ENCODE data around the gene TBC1D24.
"Not testable (repeated sequence)": the region's sequence is repeated elsewhere in the genome, so short reads cannot be mapped to it uniquely, and the experiment has no call there.

The TBC1D24 gene

DNA sequence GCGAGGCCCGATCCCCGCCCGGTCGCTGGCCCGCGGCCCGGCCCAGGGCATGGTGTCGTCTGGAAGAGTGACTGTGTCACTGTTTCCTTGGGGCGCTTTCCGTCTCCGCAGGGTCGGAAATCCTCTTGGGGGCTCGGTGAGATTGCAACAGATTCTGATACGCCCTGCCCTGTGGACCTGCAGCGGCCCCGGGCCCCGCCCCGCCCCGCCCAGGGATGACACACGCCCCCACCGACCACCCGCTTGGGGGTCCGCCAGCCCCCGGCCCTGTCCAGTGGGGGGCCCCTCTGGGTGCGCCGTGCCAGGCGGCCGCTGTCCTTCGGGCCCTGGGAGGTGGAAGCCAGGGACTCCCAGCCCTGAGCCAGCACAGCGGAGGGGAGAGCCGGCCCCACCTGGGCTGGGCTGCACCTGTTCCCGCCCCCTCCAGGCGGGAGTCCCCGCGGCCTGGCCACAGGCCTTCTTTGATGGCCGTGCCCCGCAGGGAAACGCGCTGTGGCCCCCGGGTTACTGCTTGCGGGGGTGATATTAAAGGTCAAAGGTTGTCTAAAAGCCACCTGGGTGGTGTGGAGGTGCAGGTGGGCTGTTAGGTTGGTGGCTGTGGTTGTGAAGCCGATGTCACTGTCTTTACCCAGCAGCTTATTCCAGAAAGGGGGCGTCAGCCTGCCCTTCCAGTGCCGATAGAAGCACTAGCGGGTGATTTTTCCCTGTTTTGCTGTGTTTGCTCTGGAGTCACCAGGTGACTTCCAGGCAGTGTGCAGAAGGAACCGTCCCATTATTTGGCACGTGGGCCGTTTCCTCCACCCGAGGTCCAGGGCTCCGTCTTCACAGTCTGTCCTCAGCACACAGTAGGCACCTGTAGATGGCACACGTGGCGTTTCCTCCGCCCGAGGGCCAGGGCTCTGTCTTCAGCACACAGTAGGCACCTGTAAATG is 752 bp downstream of the TBC1D24 start:
- intact Hi-C loops (cut with DNase I) = loop anchor here (10.0 kb wide), 1 partner anchor 51 kb away; the partner anchor contains the start of gene CCNF
- DNase-seq = peak in 1 of 42 donors; percentile 46

DNA sequence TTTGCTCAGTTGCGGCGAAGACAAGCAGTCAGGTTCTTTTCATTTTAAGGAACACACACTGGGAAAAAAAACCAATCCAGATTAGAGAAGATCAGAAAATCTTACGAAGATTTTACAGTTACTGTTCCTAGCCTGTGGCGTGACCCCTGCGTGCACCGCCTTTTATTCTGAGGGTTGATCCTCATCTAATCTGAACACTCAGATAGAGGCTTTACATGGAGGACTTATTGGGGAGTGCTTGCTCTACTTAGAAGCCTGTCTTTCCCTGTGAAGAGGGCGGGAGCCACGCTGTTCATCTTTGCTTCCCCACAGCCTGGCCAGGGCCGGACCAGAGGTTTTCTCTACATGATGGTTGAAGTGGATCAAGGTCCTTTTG is 1.4 kb downstream of the TBC1D24 start:
- intact Hi-C loops (cut with DNase I) = loop anchor here (10.0 kb wide), 1 partner anchor 52 kb away; the partner anchor contains the start of gene CCNF
- DNase-seq = no peak

DNA sequence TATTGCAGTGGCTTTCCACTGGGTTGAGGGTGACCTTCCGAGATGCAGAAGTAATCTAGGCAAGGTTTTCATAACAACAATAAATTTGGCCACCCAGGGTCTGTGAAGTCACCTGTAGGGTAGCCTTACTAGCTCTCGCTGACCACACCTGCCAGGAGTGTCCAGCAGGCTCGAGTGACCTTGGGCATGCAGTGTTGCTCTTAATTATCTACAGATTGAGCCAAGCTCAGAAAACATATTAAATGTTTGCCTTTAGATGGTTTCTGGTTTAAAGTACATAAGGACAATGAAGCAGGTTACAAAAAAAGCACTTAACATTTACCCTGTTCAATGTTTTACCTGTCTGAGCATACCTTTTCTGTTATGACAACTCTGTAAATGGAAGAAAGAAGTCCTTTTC is 1.8 kb downstream of the TBC1D24 start:
- DNase-seq = no peak
- intact Hi-C loops (cut with DNase I) = loop anchor here (10.0 kb wide), 1 partner anchor 52 kb away; the partner anchor contains the start of gene CCNF

DNA sequence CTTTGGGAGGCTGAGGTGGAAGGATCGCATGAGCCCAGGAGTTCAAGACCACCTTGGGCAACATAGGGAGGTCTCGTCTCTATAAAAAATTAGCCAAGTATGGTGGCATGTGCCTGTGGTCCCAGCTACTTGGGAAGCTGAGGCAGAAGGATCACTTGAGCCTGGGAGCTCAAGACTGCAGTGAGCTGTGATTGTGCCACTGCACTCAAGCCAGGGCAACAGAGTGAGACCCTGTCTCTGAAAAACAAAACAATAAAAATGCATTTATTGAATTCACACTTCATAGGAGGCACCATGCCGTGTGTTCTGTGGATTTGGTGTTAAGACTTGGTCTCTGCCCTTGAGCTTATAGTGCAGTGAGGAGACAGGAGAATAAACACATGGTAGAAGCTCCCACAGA is 2.4 kb downstream of the TBC1D24 start:
- intact Hi-C loops (cut with DNase I) = loop anchor here (10.0 kb wide), 1 partner anchor 53 kb away; the partner anchor contains the start of gene CCNF
- no peak for DNase-seq

DNA sequence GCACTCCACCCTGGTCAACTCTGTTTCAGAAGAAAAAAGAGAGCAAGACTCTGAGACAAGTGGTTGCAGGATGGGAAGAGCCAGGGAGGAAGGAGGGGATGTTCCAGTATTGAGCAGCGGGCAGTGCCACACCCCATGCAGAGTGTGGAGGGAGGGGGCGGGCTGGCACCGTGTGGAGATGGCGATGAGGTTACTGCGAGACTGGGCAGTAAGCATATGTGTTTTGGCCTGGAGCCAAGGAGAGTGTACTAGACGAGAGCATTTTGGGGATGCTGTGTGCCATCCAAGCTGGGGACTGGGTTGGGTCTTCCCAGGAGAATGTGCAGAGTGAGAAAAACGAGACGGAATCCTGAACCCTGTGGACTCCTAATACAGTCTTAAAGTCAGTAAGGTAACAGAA is 3.4 kb downstream of the TBC1D24 start:
- DNase-seq = no peak
- intact Hi-C loops (cut with DNase I) = loop anchor here (10.0 kb wide), 1 partner anchor 53 kb away; the partner anchor contains the start of gene CCNF

DNA sequence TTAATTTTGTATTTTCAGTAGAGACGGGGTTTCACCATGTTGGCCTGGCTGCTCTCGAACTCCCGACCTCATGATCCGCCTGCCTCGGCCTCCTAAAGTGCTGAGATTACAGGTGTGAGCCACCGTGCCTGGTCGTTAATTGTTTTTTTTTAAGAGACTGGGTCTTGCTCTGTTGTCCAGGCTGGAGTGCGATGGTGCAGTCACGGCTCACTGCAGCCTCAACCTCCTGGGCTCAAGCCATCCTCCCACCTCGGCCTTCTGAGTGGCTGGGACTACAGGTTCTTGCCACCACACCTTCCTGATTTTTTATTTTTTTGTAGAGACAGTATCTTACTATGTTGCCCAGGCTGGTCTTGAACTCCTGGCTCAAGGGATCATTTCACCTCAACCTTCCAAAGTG is 5.1 kb downstream of the TBC1D24 start:
- intact Hi-C loops (cut with DNase I) = loop anchor here (10.0 kb wide), 1 partner anchor 55 kb away; the partner anchor contains the start of gene CCNF
- not testable (repeated sequence) for DNase-seq

DNA sequence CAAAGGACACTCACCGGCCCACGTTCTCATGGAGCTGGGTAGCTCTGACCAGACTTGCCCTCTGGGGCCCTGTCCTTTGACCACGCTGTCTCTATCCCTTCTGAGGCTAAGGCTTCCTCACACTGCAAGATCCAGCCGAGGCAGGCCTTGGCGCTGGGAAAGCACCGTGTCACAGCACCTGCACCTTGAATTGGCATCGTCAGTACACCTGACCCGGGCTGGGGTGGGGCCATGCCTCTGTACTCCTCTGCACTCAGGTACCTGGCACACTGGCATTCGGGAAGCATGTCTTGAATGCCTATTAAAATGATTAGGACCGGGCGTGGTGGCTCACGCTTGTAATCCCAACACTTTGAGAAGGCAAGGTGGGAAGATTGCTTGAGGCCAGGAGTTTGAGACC is 6.0 kb downstream of the TBC1D24 start:
- intact Hi-C loops (cut with DNase I) = no loop called here
- DNase-seq = no peak

DNA sequence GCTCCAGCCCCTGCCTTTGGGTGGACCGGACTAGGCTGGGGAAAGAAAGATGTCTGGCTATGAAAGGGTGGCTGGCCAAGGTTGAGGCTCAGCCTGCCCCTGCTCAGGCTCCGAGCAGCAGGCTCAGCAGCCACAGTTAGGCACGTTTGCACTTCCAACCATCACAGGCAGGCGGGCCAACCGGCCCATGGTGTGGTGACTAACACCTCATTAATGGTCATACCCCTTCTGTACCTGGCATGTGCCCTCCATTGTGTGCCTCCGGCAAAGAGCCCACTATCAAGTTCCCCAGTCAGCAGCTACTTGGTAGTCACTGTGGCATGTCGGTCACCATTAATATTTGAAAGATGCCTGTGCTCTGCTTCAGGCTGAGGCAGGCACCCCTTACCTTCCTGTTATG is 6.7 kb downstream of the TBC1D24 start:
- intact Hi-C loops (cut with DNase I) = no loop called here

DNA sequence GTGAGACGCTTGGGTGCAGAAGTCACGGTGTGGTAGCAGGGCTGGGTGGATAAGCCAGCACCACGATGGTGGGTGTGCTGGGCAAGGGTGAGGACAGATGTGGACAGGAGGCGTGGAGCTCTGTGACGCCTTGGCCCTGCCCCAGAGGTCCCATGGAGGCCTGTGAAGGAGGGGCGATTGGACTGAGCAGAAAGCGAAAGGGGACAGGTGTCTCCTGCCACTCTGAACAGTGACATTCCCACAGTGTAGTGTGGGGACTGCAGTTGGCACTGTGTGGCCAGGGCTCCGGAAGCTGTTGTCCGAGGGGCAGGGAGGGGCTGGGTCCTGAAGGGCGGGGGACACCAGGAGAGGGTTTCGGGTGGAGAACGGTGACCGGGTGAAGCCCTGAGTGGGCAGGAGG is 7.3 kb downstream of the TBC1D24 start:
- intact Hi-C loops (cut with DNase I) = no loop called here

More for the DNA sequence above, 6.7 kb downstream of the TBC1D24 start:
- DNase-seq = no peak

DNA sequence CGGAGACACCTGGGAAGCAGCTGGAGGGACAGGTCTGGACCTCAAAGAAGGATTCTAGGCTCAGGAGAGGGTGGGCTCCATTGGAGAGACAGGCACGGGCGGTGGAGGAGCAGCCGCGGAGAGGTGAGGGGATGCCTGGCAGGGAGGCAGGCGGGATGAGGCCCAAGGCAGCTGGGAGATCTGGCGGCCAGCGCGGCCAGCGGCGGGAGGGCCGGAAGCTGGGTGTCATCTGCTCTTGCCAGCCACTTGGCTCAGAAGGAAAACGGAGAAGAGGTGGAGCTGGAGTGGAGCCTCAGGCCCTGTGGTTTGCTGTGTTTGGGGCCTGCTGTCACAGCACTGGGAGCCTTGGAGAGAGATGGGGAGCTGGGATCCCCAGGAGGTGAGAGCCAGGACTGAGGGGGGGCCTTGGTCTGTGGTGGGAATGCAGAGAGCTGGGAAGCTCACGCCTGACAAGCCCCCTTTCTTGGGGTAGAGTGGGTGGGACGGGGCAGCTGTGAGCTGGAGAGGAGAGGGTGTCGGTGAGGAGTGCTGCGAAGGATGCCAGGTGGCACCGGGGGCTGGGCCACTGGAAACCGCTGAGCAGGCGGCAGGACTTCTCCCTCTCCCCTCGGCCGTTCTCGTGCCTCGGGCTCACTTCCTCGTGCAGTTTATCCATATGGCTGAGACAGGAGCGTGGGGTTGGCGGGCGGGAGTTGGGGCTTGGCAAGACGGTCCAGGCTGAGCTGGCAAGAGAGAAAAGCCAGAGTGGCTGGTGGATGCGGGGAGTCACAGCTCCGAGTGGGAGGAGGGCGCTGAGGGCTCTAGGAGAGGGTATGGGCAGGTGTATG is 8.0 kb downstream of the TBC1D24 start:
- DNase-seq = peak in 37 of 42 donors; percentile 51 to 87 (median 72)
- intact Hi-C loops (cut with DNase I) = no loop called here

More for the DNA sequence above, 7.3 kb downstream of the TBC1D24 start:
- DNase-seq = no peak

DNA sequence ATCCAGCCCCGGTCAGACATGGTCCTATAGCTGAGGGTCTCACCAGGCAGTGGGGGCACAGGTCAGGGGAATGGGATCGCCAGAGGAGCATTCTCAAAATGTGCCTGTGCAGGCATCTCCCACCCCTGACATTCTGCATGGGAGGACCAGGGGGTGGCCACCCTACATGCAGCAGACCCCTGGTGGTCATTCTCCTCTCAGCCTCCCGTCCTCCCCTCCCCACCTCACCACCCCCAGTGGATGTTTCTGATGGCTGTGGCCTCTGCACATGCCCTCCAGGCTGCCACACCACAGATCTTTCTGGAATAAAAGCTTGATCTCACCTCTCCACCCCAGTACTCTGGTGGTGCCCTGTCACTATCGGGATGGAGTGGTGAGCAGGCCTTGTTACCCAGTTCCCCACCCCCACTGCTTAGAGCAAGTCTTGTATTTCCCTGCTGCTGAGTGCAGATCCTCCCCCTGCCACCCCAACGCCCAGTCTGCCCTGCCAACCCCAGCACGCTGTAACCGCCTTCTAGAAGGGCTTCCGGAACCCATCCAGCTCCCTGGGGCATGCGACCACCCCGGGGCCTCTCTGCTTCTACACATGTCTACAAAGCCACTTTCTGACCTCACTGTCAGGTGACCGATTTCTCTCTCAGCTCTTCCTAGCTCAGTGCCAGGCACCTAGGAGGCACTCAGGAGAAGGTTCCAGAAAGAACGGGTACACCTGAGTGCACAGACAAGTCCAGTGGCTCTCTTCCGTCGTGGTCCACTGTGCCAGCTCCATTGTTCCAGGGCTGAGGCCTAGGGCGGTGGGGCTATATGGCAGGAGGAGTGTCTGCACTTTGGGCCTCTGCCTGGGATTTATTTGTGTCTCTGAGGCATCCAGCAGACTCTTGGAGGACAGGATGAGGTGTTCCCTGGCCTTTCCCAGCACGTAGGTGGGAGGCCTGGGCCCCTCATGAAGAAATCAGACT is 9.3 kb downstream of the TBC1D24 start:
- intact Hi-C loops (cut with DNase I) = no loop called here
- no peak for DNase-seq

DNA sequence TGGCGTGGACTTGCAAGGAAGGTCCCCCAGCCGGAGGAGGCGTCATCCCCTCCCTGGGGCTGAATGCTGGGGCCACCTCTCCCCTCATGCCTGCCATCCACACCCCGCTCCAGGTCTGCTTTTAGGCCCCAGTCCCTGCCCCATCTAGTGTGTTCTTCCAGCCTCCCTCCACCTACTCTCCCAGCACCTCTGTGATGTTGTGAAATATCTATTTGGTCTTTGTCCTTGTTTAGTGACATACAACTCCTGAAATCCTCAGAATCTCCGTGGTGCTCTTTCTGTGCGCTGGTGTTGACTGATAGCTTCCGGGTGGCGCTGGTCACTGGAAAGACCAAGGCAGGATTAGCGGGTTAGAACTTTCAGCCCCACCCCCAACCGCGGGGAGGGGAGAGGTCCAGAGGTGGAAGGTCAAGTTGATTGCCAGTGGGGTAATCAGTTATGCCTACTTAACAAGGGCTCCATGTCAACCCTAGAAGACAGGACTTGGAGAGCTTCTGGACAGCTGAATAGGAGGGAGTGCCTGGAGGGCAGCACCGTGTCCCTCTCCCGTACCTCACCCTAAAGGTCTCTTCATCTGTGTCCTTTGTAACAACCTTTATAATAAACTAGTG is 10.1 kb downstream of the TBC1D24 start:
- intact Hi-C loops (cut with DNase I) = no loop called here

DNA sequence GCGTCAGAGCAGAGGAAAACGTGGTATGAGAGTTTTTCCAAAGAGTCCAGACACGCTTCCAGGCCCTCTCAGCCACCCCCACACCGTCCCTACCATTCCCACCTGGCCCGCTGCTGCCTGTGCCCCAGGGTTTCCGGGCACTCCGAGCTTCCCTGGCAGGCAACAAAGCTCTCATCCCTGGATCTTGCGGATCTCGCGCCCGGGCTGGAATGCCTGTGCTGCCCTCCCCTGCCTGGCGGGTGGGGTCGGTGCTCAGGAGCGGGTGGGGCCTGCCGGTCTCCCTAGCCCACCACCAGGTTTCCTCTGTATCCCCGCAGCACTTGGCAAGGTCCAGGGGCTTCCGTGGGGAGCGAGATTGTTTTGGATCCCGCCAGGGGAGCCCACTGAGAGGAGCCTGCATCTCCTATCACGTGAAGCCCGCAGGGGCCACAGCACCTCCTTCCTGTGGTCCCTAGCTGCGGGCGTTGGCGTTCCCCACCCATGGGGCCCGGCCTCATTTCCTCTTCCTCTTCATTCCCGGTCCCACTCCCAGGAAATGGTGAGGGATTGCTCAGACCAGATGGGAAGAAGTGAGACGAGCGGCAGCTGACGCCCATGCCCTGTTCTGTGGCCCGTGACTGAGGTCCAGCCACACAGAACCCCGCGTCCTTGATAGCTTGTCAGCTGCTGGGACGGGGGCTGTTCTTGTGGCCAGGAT is 11.0 kb downstream of the TBC1D24 start:
- DNase-seq = no peak
- intact Hi-C loops (cut with DNase I) = no loop called here

More for the DNA sequence above, 10.1 kb downstream of the TBC1D24 start:
- no peak for DNase-seq

DNA sequence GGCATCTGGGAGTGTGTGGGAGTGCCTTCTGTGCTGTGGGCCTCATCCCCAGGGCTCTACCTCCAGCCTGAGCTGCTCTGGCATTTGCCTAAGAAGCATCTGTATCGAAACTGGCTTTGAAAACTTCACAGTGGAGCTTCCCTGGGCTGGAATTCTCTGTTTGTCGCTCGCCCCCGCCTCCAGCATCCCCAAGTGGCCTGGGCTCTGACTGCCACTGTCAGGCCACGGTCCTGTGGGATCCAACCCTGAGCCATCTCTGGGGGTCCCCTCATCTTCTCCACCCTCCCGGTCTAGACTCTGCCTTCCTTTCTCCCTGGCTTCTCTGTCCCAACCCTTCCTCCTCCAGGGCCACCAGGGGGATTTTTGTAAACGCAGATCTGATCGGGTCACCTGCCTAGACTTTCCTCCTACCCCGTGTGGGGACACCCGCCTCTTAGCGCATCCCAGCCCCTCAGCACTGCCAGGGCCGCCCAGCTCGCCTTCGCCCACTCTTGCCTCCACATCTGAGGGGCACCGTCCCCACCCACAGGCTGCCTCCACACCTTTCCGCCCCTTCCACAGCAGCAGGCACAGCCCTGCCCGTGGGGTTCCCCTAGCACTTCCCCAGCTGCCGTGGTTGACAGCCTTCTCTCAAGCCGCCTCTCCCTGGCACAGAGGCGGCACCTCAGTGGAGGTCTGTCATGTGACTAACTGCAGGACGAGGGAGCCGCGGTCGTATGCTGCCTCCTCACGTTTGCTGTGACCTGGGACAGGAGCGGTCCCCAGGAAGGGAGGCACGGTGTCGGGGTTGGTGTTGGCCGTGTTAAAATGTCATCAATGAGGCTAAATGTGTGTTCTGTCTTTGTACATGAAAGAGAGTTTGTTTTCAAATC is 12.0 kb downstream of the TBC1D24 start:
- intact Hi-C loops (cut with DNase I) = no loop called here
- peak in 40 of 42 donors; percentile 41 to 83 (median 66) for DNase-seq

DNA sequence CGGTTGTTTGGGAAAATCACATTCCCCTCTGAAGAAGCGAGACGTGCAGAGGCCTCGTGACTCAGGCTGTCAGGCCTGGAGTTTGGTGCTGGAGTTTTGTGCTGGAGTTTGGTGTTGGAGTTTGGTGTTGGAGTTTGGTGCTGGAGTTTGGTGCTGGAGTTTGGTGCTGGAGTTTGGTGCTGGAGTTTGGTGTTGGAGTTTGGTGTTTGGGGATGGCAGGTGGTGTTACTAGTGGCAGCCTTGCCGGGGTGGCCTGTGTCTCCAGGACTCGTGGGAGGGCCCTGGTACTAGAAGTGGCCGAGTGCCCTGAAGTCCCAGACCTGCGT is 12.6 kb downstream of the TBC1D24 start:
- peak in 1 of 42 donors; percentile 31 for DNase-seq
- intact Hi-C loops (cut with DNase I) = no loop called here

DNA sequence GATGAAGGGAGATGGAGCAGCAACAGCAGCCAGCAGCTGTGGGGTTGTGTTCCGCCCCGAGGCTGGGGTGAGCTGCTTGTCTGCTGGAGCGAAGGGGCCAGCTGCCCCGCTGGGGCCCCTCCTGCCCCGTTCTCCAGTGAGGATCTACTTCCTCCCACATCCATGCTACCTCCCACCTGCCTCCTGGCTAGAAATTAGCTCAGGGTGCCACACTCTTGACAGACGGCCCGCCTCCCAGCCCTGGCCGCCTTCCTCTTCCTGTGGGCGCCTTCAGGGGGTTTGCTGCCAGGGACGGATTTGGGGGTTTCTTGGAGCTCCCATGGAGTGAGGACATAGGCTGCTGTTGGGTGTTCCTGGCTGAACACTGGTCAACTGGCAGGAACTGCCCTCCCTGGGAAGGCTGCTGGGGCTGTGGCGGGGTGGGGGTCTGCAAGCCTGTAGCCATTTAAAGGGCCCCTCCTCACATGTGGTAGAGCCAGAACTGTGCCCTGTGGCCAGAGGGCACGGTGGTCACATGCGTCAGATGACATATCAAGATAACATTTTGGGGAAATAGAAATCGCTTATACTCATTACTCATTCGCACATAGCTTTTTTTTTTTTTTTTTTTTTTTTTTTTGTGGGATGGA is 13.1 kb downstream of the TBC1D24 start:
- intact Hi-C loops (cut with DNase I) = no loop called here
- DNase-seq = peak in 1 of 42 donors; percentile 27

All from head of caudate nucleus (tissue), 42 donors.